Measurements from ENCODE around the gene BTBD7.

DNA sequence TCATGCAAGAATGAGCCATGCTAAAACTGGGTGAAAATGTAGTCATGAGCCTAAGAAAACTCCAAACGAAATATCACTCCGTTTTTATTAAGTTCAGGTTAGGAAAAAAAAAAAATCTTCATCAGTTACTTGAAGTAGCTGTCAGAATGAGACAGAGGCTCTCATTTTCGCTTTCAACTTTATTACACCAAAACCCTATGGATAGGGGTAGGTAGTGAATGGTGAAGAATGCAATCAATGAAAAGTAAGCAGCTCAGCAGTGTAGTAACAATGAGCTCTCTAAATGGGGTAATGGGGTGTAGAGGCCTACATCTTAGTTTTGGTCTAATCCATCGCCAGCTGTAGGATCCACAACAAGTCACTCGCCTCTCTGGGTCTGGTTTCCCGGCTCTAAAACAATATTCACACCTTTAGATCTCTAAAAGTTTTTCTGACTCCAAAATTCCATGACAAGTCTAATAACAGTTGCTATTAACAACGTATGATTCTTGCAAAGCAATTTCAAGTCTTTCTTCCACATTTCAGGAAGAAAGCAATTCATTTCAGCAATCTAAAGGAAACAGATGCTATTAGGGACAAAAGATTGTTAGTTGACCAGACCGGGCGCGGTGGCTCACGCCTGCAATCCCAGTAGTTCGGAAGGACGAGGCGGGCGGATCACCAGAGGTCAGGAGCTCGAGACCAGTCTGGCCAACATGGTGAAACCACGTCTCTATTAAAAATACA is 1.7 kb downstream of the BTBD7 start:
- TF ChIP-seq CTCF (IDR thresholded peaks at IDR 0.05) = no peak
- TF ChIP-seq POLR2A (IDR thresholded peaks at IDR 0.05) = no peak
